ENCODE data around the gene CLIP3.
"Not testable (repeated sequence)": the region's sequence is repeated elsewhere in the genome, so short reads cannot be mapped to it uniquely, and the experiment has no call there.

CLIP3 gene

GRCh38 chr19:36008336-36008978 lies 24.2 kb downstream of the CLIP3 start, which contains the start of gene SYNE4:
SYNE4 (minus strand) TSS chr19:36008813; CDS start chr19:36008681, 132 bp downstream.
- peak; percentile 61 for DNase-seq

GRCh38 chr19:36006955-36007354 lies 25.7 kb downstream of the CLIP3 start:
- DNase-seq, result no peak

GRCh38 chr19:36003284-36003683 lies 29.4 kb downstream of the CLIP3 start:
- DNase-seq, result no peak

- DNase-seq, result no peak
These were observed 31.1 kb downstream of the CLIP3 start for GRCh38 chr19:36001605-36002004.

- no peak for DNase-seq
These were observed 35.9 kb downstream of the CLIP3 start for GRCh38 chr19:35996777-35997176.

GRCh38 chr19:35995048-35995993 lies 37.4 kb downstream of the CLIP3 start, which contains the start of gene SDHAF1:
SDHAF1 (plus strand) TSS chr19:35995188; CDS start chr19:35995275, 87 bp downstream.
- DNase-seq, result peak; percentile 94

GRCh38 chr19:35993923-35994598 lies 38.6 kb downstream of the CLIP3 start:
- no peak for DNase-seq

- no peak for DNase-seq
These were observed 39.5 kb downstream of the CLIP3 start for GRCh38 chr19:35992907-35993765.

- DNase-seq, result no peak
These were observed 40.8 kb downstream of the CLIP3 start for GRCh38 chr19:35991731-35992450.

- no peak for DNase-seq
These were observed 41.6 kb downstream of the CLIP3 start for GRCh38 chr19:35990771-35991730.

- no peak for DNase-seq
These were observed 42.5 kb downstream of the CLIP3 start for GRCh38 chr19:35990156-35990555.

- DNase-seq, result no peak
These were observed 43.8 kb downstream of the CLIP3 start for GRCh38 chr19:35988824-35989223.

- no peak for DNase-seq
These were observed 45.1 kb downstream of the CLIP3 start for GRCh38 chr19:35987571-35987896.

GRCh38 chr19:35986664-35987570 lies 45.8 kb downstream of the CLIP3 start:
- peak; percentile 58 for DNase-seq

GRCh38 chr19:35986111-35986510 lies 46.6 kb downstream of the CLIP3 start:
- DNase-seq, result no peak

- no peak for DNase-seq
These were observed 49.5 kb downstream of the CLIP3 start for GRCh38 chr19:35983177-35983576.

GRCh38 chr19:35980997-35981396 lies 51.7 kb downstream of the CLIP3 start:
- not testable (repeated sequence) for DNase-seq

GRCh38 chr19:35978832-35979365 lies 53.8 kb downstream of the CLIP3 start:
- DNase-seq, result no peak

GRCh38 chr19:35978271-35978670 lies 54.4 kb downstream of the CLIP3 start:
- no peak for DNase-seq
